K562 (cell line): Measurements from ENCODE around the gene KCTD13. TPM values are rescaled to one million over a fixed set of nuclear protein-coding genes. Genes with fewer than 3 reads are reported as not detected.

Source experiments
- ATAC-seq: fragments of 200-7000 bp; cut with Tn5 transposase; 3 replicates; pipeline ENCODE4 v1.9.1; 2020; ENCODE audit warnings: moderate library complexity
- BruUV-seq: library from RNA; stranded (reverse); fragments of 400-500 nt; replicated peaks from 2 replicates; lab custom pipeline; 2021; lab: Mats Ljungman, UMichigan
- CTCF ChIA-PET: fragments of 300-600 bp; formaldehyde crosslinking; extraction: SDS; loops from one replicate; lab custom pipeline; 2021; ENCODE audit warnings: low intra/inter-chr PET ratio; lab: Yijun Ruan, JAX
- POLR2A ChIA-PET: fragments of 300-600, 350-650 bp; sonication (Branson Sonifier 250); formaldehyde crosslinking; extraction: SDS; loops from one replicate; lab custom pipeline; 2021; ENCODE audit warnings: antibody characterized with exemption, inconsistent platforms; lab: Yijun Ruan, JAX
- DNase-seq, 4 experiments: peaks; one replicate each; pipeline versions ENCODE4 v3.0.0 to v3.0.0-alpha.2; 2011 to 2018; ENCODE audit warnings: low spot score in 3 of 4, mixed read lengths in 3 of 4; ENCODE audit errors: extremely low read depth in 1 of 4
- FAIRE-seq: peaks from 2 replicates; lab custom pipeline; 2011; peaks lifted over from hg19 to GRCh38; lab: Jason Lieb, UNC
- H2AFZ ChIP-seq: 2 replicates; pipeline ENCODE4 v1.6.0; 2011; ENCODE audit warnings: low read depth, low read length, control low read depth, inconsistent platforms
- H3K27ac ChIP-seq: fragments of 200-600 bp; 3 replicates; pipeline ENCODE4 v1.8.0; 2011; ENCODE audit warnings: low read depth, mild to moderate bottlenecking, control low read depth, inconsistent platforms, low read length, moderate library complexity, mixed read lengths; ENCODE audit errors: extremely low read depth
- H3K27me3 ChIP-seq, 2 experiments: fragments of 300-600 bp in 1 of 2; 2 replicates in 1 of 2; 3 replicates in 1 of 2; pipeline versions ENCODE4 v1.6.0 to v1.8.0; 2011; ENCODE audit warnings: inconsistent platforms in 2 of 2, low read length in 2 of 2, mild to moderate bottlenecking in 1 of 2, mixed read lengths in 1 of 2, moderate library complexity in 1 of 2; ENCODE audit not compliant: control insufficient read depth in 2 of 2, insufficient read depth in 2 of 2
- H3K36me3 ChIP-seq: fragments of 300-600 bp; 3 replicates; pipeline ENCODE4 v1.8.0; 2011; ENCODE audit warnings: mild to moderate bottlenecking, low read length, inconsistent platforms; ENCODE audit not compliant: control insufficient read depth, insufficient read depth
- H3K4me1 ChIP-seq, 2 experiments: fragments of 200-600 bp in 1 of 2; replicated peaks in 1 of 2; 2 replicates in 1 of 2; 3 replicates in 1 of 2; pipeline versions ENCODE4 v1.5.1 to v1.8.0; 2011; ENCODE audit warnings: inconsistent platforms in 2 of 2, low read length in 2 of 2, mild to moderate bottlenecking in 1 of 2, mixed read lengths in 1 of 2, moderate library complexity in 1 of 2; ENCODE audit not compliant: control insufficient read depth in 2 of 2, insufficient read depth in 2 of 2
- H3K4me2 ChIP-seq: 2 replicates; pipeline ENCODE4 v1.6.1; 2011; ENCODE audit warnings: low read length, control low read depth, inconsistent platforms, mixed read lengths; ENCODE audit not compliant: insufficient read depth
- H3K4me3 ChIP-seq: fragments of 200-600 bp; sonication (generic), shearing (Covaris generic); 2 replicates; pipeline ENCODE4 v1.5.1; 2016; ENCODE audit warnings: control low read depth, inconsistent platforms
- H3K79me2 ChIP-seq: fragments of 200-600 bp; 3 replicates; pipeline ENCODE4 v1.8.0; 2011; ENCODE audit warnings: low read length, inconsistent platforms; ENCODE audit not compliant: control insufficient read depth, insufficient read depth
- H3K9ac ChIP-seq, 2 experiments: 2 replicates each; pipeline versions ENCODE4 v1.6.0 to v1.6.1; 2011; ENCODE audit warnings: low read depth in 2 of 2, low read length in 2 of 2, control low read depth in 1 of 2, inconsistent platforms in 1 of 2, mild to moderate bottlenecking in 1 of 2, mixed read lengths in 1 of 2; ENCODE audit not compliant: insufficient read depth in 1 of 2
- H3K9me1 ChIP-seq: one replicate; pipeline ENCODE4 v1.6.0; 2011; ENCODE audit warnings: inconsistent platforms, mild to moderate bottlenecking, low read length, moderate library complexity; ENCODE audit not compliant: control insufficient read depth, insufficient read depth
- H3K9me3 ChIP-seq: replicated peaks from 2 replicates; pipeline ENCODE4 v1.5.1; 2011; ENCODE audit warnings: low read depth, low read length, inconsistent platforms; ENCODE audit not compliant: control insufficient read depth, insufficient read depth
- H4K20me1 ChIP-seq: replicated peaks from 2 replicates; pipeline ENCODE4 v1.6.1; 2011; ENCODE audit warnings: low read length, inconsistent platforms, mixed read lengths; ENCODE audit not compliant: control insufficient read depth, insufficient read depth
- DIDO1 ChIP-seq: fragments of 450-650 bp; IDR thresholded peaks from 2 replicates; pipeline ENCODE4 v1.6.1; 2016; ENCODE audit warnings: low read depth, missing biosample characterization, missing genetic modification characterization
- DNMT1 ChIP-seq: fragments of 450-650 bp; IDR thresholded peaks from 2 replicates; pipeline ENCODE4 v1.6.1; 2016; ENCODE audit warnings: antibody characterized with exemption, mild to moderate bottlenecking
- HMG20A ChIP-seq: fragments of 450-650 bp; formaldehyde crosslinking; conservative IDR thresholded peaks from 2 replicates; pipeline ENCODE4 v1.4.0; 2020; ENCODE audit warnings: mild to moderate bottlenecking, mixed read lengths
- NCOR1 ChIP-seq: fragments of 450-650 bp; IDR thresholded peaks from 2 replicates; pipeline ENCODE4 v1.6.1; 2016; ENCODE audit warnings: mild to moderate bottlenecking, moderate library complexity
- NFIX ChIP-seq: fragments of 250-450 bp; sonication (Bioruptor Pico); IDR thresholded peaks from 2 replicates; pipeline ENCODE4 v1.4.0; 2020; ENCODE audit warnings: low read depth, mild to moderate bottlenecking, moderate library complexity
- POLR2AphosphoS5 ChIP-seq: IDR thresholded peaks from 2 replicates; pipeline ENCODE4 v1.6.1; 2011; ENCODE audit warnings: mild to moderate bottlenecking, low read depth, low read length, moderate library complexity; ENCODE audit not compliant: control insufficient read depth, insufficient read depth
- POLR2G ChIP-seq: fragments of 200-400 bp; formaldehyde crosslinking; IDR thresholded peaks from 2 replicates; pipeline ENCODE4 v1.6.1; 2017; ENCODE audit warnings: low read depth, mild to moderate bottlenecking, antibody characterized with exemption, low read length, moderate library complexity
- RBFOX2 ChIP-seq: fragments of 200-400 bp; formaldehyde crosslinking; IDR thresholded peaks from 2 replicates; pipeline ENCODE4 v1.6.1; 2017; ENCODE audit warnings: low read depth, mild to moderate bottlenecking, low read length, moderate library complexity
- RHOXF2B ChIP-seq: fragments of 250-450 bp; sonication (Bioruptor Pico); conservative IDR thresholded peaks from 2 replicates; pipeline ENCODE4 v1.5.1; 2021
- SUPT5H ChIP-seq: fragments of 450-650 bp; IDR thresholded peaks from 2 replicates; pipeline ENCODE4 v1.6.1; 2016
- ZNF124 ChIP-seq: sonication (generic); formaldehyde crosslinking; IDR thresholded peaks from 2 replicates; pipeline ENCODE4 v1.8.1; 2022; ENCODE audit warnings: missing genetic modification reagents
- ZNF324 ChIP-seq: fragments of 250-450 bp; sonication (Bioruptor Pico); IDR thresholded peaks from 2 replicates; pipeline ENCODE4 v1.4.0; 2020; ENCODE audit warnings: mild to moderate bottlenecking
- WGBS: fragments of 100-300 bp; shearing (Covaris generic); methylation state at CpG from one replicate; pipeline ENCODE4 v1.1.6; 2016; ENCODE audit warnings: low coverage, mixed read lengths; ENCODE audit not compliant: insufficient coverage; ENCODE audit errors: missing lambda C conversion rate; 5-methylcytosine and 5-hydroxymethylcytosine counted together
- in situ Hi-C: fragments of 300-500 bp; cut with MboI; formaldehyde crosslinking; loops from 4 replicates; pipeline ENCODE4 v1.15.0; 2018; ENCODE audit warnings: inconsistent platforms, mixed read lengths
- intact Hi-C: fragments of 100-400 bp; cut with micrococcal nuclease; formaldehyde crosslinking; loops from 2 replicates; pipeline ENCODE4 v1.14.2; 2022
- polyA plus RNA-seq, 8 experiments: library from polyadenylated mRNA; depleted of rRNA in 4 of 8; stranded (reverse) in 5 of 8; unstranded in 3 of 8; fragments of >200 nt; fragmentation: Nextera tagmentation in 2 of 8; fragmentation: Illumina TruSeq in 1 of 8; extraction: Ambion mirVana in 2 of 8; extraction: Trizol in 1 of 8; gene quantifications; 2 replicates each; pipeline versions ENCODE4 v1.2.1 to v1.2.3, GENCODE V29; 2011 to 2014; ENCODE audit warnings: inconsistent platforms in 1 of 8, missing spikeins in 1 of 8
- total RNA-seq, 7 experiments: library from RNA; depleted of rRNA in 6 of 7; stranded (reverse); fragments of >200 nt in 6 of 7; fragmentation: Illumina TruSeq in 2 of 7; extraction: Trizol in 2 of 7; gene quantifications; 2 replicates each; pipeline versions ENCODE4 v1.2.1 to v1.2.3, GENCODE V29; 2011 to 2021; ENCODE audit warnings: low replicate concordance in 1 of 7
- TF ChIP-seq, protein P1 (sequence below): IDR thresholded peaks from 3 replicates; pipeline ENCODE4 v1.6.1; 2011; ENCODE audit warnings: borderline replicate concordance, mild to moderate bottlenecking; ENCODE audit not compliant: insufficient read length, insufficient read depth
- TF ChIP-seq, protein P2 (sequence below): fragments of 250-450 bp; sonication (Bioruptor Pico); IDR thresholded peaks from 2 replicates; pipeline ENCODE4 v1.8.0; 2021; ENCODE audit warnings: borderline replicate concordance, mild to moderate bottlenecking, moderate library complexity; ENCODE audit not compliant: poor library complexity, severe bottlenecking
- TF ChIP-seq, protein P3 (sequence below): fragments of 450-650 bp; conservative IDR thresholded peaks from 2 replicates; pipeline ENCODE4 v1.6.1; 2016; ENCODE audit warnings: missing genetic modification characterization, low read depth, mild to moderate bottlenecking, control low read depth, missing compliant biosample characterization
- TF ChIP-seq, protein P4 (sequence below): fragments of 450-650 bp; IDR thresholded peaks from 2 replicates; pipeline ENCODE4 v1.6.1; 2018; ENCODE audit not compliant: partially characterized antibody

KCTD13 gene
- total and polyA plus RNA-seq, 9 of the 15 experiments (the other 6 are each of a cell fraction or from before 2014, with no cell fraction given): 1.0 to 20.6 (median 9.8) TPM

DNA sequence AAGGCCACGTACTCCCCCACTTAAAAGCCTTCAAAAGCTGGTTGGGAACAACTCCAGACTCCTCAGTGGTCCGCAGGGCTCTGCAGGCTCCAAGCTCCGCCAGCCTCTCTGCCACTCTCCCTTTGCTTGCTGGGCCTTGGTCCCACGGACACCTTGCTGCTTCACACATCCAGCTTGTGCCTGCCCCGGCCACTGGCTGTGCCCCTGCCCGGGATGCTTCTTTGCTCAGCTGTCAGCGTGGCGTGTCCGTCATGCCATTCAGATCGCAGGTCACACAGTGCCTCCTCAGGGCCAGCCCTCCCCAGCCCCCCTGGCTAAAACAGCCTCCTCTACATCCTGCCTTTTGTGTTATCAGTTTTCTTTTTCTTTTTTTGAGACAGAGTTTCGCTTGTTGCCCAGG lies 13.9 kb downstream of the KCTD13 start:
- Histone ChIP-seq H3K79me2 (no peaks in the 10 kb centered on the region), H3K27me3 (no peaks in the 10 kb centered on the region), H3K9me1 (no peaks in the 10 kb centered on the region), H2AFZ (no peak overlapping the region), H3K9ac (peak overlapping the region in 1 of 2 experiments; percentile 57; a peak in 1 of 4 replicates), H3K4me3 (no peak overlapping the region), H3K9me3 (no peaks in the 10 kb centered on the region), H4K20me1 (no peaks in the 10 kb centered on the region), H3K27ac (no peak overlapping the region), H3K4me2 (no peak overlapping the region), H3K4me1 (peaks cover 0 to 9% of the 10 kb centered on the region in 2 experiments; a peak in 2 of 5 replicates), H3K36me3 (peaks cover 12% of the 10 kb centered on the region; the same call in 2 of the 3 replicates)
- CTCF ChIA-PET: interaction anchor here (0.6 kb wide), 1 partner anchor 107 kb away, joined by 4 read pairs; no protein-coding TSS in a partner anchor
- FAIRE-seq (no peak), DNase-seq (no peak), ATAC-seq (no peak; the same call in 2 of the 3 replicates)
- POLR2A ChIA-PET: interaction anchor here (1.3 to 3.2 kb wide), 2 partner anchors 12 to 14 kb away, joined by 5 to 10 read pairs; partner anchors contain the start of genes ASPHD1, KCTD13 and SEZ6L2
- no TSS peak for BruUV-seq
- WGBS: 76% methylated on average over 10 of the region's 11 CpGs
- intact Hi-C loops (no loop called here), in situ Hi-C loops (no loop called here)
- TF ChIP-seq SUPT5H (0 out of 2 replicates have a peak, but pooled peaks have one; percentile 36), HMG20A (CRISPR knock-in tag) (no peak), ZNF324 (no peak), NCOR1 (no peak), DIDO1 (tag) (no peak), DNMT1 (no peak), RHOXF2B (CRISPR knock-in tag) (no peak), POLR2AphosphoS5 (no peak), RBFOX2 (0 out of 2 replicates have a peak, but pooled peaks have one; percentile 4), NFIX (CRISPR knock-in tag) (no peak), ZNF124 (no peak), POLR2G (peak; percentile 63; the same call in 1 of the 2 replicates)
- TF ChIP-seq, protein P1, sequence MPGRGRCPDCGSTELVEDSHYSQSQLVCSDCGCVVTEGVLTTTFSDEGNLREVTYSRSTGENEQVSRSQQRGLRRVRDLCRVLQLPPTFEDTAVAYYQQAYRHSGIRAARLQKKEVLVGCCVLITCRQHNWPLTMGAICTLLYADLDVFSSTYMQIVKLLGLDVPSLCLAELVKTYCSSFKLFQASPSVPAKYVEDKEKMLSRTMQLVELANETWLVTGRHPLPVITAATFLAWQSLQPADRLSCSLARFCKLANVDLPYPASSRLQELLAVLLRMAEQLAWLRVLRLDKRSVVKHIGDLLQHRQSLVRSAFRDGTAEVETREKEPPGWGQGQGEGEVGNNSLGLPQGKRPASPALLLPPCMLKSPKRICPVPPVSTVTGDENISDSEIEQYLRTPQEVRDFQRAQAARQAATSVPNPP: no peak
- TF ChIP-seq, protein P2, sequence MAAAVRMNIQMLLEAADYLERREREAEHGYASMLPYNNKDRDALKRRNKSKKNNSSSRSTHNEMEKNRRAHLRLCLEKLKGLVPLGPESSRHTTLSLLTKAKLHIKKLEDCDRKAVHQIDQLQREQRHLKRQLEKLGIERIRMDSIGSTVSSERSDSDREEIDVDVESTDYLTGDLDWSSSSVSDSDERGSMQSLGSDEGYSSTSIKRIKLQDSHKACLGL (CRISPR knock-in tag): no peak
- TF ChIP-seq, protein P3, sequence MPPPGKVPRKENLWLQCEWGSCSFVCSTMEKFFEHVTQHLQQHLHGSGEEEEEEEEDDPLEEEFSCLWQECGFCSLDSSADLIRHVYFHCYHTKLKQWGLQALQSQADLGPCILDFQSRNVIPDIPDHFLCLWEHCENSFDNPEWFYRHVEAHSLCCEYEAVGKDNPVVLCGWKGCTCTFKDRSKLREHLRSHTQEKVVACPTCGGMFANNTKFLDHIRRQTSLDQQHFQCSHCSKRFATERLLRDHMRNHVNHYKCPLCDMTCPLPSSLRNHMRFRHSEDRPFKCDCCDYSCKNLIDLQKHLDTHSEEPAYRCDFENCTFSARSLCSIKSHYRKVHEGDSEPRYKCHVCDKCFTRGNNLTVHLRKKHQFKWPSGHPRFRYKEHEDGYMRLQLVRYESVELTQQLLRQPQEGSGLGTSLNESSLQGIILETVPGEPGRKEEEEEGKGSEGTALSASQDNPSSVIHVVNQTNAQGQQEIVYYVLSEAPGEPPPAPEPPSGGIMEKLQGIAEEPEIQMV: no peak
- TF ChIP-seq, protein P4, sequence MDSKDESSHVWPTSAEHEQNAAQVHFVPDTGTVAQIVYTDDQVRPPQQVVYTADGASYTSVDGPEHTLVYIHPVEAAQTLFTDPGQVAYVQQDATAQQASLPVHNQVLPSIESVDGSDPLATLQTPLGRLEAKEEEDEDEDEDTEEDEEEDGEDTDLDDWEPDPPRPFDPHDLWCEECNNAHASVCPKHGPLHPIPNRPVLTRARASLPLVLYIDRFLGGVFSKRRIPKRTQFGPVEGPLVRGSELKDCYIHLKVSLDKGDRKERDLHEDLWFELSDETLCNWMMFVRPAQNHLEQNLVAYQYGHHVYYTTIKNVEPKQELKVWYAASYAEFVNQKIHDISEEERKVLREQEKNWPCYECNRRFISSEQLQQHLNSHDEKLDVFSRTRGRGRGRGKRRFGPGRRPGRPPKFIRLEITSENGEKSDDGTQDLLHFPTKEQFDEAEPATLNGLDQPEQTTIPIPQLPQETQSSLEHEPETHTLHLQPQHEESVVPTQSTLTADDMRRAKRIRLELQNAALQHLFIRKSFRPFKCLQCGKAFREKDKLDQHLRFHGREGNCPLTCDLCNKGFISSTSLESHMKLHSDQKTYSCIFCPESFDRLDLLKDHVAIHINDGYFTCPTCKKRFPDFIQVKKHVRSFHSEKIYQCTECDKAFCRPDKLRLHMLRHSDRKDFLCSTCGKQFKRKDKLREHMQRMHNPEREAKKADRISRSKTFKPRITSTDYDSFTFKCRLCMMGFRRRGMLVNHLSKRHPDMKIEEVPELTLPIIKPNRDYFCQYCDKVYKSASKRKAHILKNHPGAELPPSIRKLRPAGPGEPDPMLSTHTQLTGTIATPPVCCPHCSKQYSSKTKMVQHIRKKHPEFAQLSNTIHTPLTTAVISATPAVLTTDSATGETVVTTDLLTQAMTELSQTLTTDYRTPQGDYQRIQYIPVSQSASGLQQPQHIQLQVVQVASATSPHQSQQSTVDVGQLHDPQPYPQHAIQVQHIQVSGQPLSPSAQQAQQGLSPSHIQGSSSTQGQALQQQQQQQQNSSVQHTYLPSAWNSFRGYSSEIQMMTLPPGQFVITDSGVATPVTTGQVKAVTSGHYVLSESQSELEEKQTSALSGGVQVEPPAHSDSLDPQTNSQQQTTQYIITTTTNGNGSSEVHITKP: no peak
